Mucosa of gallbladder (tissue), 1 donor: Measurements from ENCODE around the gene FEZF1. TPM values are rescaled to one million over a fixed set of nuclear protein-coding genes. Genes with fewer than 3 reads are reported as not detected.

Source experiments
- DNase-seq: peaks from one replicate; pipeline ENCODE4 v3.0.0-alpha.2; 2020; ENCODE audit warnings: low spot score
- total RNA-seq: library from RNA; stranded (reverse); gene quantifications from one replicate; pipeline ENCODE4 v1.2.1, GENCODE V29; 2021
- donor health status: DM: no; HTN: no; CAD: no.

FEZF1 gene
- total RNA-seq, 1 donor from 2014 or later, result 0.09 TPM

DNA sequence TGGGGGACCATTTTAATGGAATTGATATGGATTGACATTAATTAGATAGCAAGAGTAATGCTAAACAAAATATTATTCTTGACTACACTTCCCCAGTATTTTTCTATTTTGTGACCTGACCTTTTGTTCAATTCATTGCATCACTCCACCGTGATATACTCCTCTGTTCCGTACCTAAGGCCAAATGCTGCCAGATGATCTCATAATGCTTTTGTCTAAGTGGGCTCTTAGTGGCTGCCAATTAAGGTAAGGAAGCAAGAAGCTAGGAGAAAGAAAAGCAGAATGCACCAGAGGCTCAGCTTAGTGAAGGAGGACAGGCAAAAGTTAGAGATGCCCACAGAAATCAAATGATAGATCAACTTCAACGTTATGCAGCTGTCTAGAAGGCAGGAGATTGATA lies 36.4 kb downstream of the FEZF1 start:
- DNase-seq, result no peak

DNA sequence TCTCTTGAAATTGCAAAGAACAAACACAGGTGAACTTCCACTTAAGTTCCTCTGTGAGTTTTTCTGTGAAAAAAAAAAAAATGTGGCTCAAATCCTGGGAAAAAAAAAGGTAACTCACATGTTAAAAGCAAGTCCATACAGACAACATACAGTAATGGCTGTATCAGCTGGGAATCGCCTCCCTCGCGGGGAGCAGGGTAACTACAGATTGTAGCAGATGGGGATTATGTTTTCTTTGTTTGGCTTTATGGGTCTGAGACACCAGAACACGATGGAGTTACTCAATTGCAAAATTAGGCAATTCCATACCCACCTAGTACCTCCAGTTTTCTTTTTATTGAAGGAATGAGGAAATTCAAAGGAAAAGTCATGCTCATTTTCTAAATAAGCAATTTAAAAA lies 42.3 kb downstream of the FEZF1 start:
- no peak for DNase-seq

- DNase-seq, result no peak
These were observed 43.1 kb downstream of the FEZF1 start for GRCh38 chr7:122261442-122261841.

DNA sequence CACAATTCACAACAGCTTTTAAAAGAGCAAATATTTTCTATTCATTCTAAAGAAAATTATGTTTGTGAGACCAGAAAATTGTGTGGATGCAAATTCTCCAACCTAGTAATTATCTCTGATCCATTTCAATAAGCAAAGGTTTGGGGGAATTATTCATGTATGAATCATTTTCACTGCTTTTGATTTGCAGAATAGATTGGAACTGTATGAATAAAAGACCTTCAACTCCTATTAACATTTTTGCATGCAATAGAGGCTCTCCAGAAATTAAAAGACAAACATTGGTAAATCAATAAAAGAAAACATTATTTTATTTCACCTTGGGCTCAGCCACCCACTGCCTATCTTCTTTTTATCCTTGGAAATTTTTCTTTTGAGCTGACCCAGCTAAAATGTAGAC lies 43.5 kb downstream of the FEZF1 start:
- DNase-seq, result no peak

DNA sequence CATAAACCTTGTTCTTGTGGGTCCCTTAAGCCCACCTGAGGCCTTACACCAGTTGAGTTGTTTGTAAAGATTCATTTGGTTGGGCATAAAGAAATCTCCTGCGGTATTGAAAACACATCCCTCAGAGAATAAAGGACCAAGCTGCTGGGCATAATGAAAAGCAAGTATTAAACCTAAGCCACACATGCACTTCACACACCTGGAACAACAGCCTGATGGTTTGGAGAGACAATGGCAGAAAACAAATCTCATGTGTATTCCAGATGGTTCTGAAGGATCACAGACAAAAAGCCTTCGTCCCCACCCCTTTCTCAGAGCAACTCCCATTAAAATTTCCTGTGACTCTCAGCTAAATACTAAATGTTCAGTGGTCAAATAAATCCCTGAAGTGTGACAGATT lies 44.2 kb downstream of the FEZF1 start:
- no peak for DNase-seq

DNA sequence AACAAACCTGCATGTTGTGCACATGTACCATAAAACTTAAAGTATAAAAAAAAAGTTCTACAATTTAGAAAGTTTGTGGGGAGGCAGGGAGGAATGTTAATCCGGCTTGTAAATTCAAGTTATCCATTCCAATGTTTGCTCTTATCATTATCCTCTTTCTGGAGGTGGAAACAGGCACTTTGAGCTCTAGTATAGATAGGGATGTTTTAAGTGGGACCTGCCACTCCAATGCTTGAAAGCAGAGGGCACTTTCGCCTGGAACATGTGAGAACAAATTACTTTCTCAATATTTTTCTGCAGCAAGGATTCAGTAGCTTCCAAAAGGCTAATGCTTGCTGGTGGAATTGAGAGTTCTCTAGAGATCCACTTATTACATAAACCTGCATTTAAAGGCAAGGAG lies 45.6 kb downstream of the FEZF1 start:
- DNase-seq, result no peak

GRCh38 chr7:122257056-122257455 lies 47.5 kb downstream of the FEZF1 start:
- DNase-seq, result no peak

- DNase-seq, result no peak
These were observed 48.5 kb downstream of the FEZF1 start for GRCh38 chr7:122256046-122256445.

DNA sequence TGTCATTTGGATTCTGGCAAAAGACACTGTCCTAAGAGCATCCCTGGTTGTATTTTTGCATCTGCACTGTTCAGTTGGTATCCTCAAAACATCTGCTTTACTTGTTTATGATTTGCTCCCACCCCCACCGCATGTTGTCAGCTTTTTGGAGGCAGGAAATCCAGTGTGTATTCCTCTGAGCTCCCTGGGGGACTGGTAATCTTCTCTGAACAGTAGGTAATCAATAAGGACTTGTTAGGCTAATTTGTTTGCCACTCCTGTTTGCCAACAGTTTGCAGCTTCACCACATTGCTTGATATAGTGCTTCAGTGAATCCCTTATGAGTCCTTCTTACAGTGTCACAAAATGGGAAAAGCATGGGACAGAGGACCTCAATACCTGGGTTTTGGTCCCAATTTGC lies 49.1 kb downstream of the FEZF1 start:
- DNase-seq, result no peak

Other genes starting within 250 kb of the FEZF1 start
- 25.1 TPM for gene AASS, start 160.5 kb downstream of the FEZF1 start, total RNA-seq